Skin epidermis (tissue), 12 donors: ENCODE results near the gene TICRR.

Experiments
- H3K27ac ChIP-seq, 21 experiments: fragments of 200-600 bp; sonication (generic) in 11 of 21; one replicate each; pipeline ENCODE4 v1.5.0; 2020; ENCODE audit warnings: mild to moderate bottlenecking in 3 of 21, inconsistent platforms in 2 of 21, moderate library complexity in 2 of 21
- H3K4me3 ChIP-seq, 7 experiments: fragments of 200-600 bp; sonication (generic) in 2 of 7; one replicate each; pipeline ENCODE4 v1.5.0; 2020; ENCODE audit warnings: inconsistent platforms in 2 of 7, mild to moderate bottlenecking in 2 of 7, moderate library complexity in 1 of 7

TICRR gene

DNA sequence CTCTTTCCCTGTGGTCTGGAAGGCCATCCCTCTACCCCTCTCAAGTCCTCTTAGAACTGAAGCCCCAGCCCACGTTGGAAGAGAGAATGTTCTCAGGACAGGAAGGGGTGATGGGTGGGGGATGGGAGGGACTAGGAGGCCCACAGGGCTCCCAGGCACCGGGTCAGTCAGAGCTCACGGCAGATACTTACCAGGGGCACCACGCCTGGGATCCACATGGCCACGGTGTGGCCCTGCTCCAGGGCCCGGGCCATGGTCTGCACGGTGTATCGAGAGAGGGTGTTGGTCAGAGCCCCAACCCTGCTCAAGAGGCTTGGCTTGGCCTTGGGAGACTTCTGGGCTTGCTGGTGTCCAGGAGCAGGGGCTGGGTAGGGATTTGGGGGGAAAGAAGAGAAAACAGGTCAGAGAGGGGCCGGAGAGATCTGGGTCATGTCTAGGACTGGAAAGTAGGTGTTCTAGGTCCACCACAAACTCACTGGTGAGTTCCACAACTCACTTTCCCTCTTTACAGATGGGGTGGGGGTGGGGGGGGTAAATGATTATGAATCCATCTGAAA, 94.1 kb downstream of the TICRR start:
- H3K27ac ChIP-seq, result no peak overlapping the region
- no peak overlapping the region for H3K4me3 ChIP-seq

DNA sequence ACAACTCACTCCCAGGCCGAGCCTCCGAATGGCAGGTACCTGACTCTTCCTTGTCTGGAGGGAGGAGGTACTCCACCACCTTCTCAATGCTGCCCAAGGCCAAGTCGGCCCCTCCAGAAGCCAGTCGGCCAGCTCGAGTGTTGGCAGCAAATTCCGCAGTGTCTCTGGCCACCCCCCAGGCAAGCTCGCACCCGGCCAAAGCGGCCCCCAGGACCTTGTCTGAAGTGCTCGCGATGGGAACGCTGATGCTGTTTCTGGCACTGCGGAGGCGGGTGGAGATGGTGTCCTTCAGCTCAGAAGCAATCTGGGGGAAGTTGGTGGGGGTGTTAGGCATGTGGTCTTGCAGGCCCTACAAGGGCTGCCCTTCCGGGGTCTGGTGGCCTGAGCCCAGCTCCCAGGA, 94.7 kb downstream of the TICRR start:
- no peak overlapping the region for H3K4me3 ChIP-seq
- H3K27ac ChIP-seq, result no peak overlapping the region

DNA sequence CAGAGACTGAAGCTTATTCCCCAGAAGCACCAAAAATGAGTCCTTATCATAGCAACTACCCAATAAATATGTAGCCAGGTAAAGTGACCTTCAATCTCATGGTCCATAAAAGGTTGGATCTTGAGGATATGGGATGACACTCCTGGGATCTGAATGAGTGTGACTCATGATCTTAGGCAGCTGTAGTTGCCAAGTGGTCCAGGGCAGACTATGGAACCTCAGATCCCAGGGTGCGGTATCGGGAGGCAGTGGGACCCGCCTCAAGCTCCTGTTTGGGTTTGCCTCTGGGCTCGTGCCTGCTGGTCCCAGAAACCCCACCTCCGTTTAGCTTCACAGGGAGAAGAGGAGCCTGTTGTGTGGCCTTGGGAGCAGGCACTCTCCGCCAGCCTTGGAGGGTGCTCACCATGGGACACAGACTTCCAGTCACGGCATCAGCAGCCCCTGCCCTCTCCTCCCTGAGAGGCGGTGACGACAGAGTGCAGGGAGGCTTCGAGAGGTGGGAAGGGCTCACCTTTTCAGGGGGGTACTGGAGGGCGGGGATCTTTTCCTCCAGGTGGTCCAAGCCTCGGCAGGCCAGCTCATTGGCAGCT, 95.8 kb downstream of the TICRR start:
- no peak overlapping the region for H3K27ac ChIP-seq

DNA sequence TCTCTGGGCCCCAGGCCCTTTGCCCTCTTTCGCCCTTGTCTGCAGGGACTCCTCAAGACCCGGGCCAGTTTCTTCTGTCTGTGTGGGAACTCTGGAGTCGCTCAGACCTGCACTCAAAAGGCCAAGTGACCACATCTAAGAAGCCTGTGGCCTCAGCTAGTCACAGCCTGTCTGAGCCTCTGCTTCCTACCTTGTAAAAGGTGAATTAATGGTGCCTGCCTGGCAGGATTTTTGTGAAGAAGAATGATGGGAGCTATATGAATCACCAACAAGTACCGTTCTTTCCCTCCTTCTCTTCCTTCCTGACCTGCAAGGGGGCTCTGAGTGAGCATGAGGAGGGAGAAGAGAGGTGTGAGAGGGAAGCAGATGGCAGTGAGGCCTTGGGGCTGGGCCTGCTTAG, 96.4 kb downstream of the TICRR start:
- Histone ChIP-seq H3K27ac (no peak overlapping the region), H3K4me3 (no peak overlapping the region)

More for the DNA sequence above, 95.8 kb downstream of the TICRR start:
- H3K4me3 ChIP-seq, result no peak overlapping the region

DNA sequence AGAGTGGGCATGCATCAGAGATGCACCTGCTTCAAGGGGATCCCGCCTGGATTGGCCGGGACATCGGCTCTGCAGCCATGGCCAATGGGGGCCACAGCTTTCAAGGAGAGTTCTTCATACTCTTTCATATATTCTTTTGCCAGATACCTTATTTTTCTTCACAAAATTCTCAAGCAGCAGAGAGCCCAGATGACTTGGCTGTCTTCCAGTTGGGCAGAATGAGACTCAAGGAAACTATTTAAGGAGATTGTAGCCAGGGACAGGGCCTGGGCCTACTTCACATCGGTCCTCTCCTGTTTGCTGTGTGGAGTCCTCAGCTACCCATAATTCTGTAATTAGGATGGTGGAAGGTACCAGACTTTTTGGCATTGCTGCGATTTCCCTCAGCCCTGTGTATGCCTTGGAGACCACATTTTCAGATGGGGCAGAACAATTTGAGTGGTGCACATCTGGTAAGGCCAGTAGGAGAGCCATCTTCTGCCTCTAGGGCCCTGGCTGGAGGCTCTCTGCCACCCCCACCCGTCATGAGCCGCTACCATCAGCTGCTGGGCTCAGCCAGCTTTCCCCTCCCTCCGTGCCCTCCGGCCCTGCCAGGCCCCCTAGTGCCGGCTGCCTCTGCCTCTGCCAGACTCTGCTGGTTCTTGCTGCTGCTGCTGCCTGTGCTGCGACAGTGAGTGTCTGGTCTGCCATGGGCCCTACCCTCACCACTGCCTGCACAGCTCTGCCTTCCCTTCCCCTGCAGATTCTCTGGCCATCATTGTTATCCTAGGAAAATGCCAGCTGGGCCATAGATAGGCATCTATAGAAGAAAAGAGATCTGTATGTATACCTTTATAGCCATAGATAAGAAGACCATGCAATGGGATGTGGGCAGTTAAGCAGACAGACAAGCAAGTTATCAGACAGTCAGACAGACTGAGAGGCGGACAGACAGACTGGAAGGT, 97.2 kb downstream of the TICRR start:
- H3K4me3 ChIP-seq, result no peak overlapping the region
- no peak overlapping the region for H3K27ac ChIP-seq

DNA sequence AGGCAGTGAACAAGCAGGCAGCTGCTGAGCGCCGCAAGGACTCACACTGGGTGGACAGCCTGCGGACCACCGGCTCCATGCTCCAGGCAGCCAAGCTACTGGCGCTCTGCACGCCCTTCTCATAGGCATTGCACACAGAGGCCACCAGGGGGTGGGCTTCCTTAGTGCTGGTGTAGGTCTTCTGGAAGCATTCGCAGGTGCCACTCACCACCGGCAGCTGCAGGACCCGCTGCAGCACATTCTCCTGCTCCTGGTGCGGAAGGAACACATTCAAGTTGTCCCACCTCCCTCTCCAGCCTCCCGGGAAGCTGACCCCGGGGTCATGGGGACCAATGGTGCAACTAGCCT, 97.9 kb downstream of the TICRR start:
- Histone ChIP-seq H3K4me3 (no peak overlapping the region), H3K27ac (no peak overlapping the region)

DNA sequence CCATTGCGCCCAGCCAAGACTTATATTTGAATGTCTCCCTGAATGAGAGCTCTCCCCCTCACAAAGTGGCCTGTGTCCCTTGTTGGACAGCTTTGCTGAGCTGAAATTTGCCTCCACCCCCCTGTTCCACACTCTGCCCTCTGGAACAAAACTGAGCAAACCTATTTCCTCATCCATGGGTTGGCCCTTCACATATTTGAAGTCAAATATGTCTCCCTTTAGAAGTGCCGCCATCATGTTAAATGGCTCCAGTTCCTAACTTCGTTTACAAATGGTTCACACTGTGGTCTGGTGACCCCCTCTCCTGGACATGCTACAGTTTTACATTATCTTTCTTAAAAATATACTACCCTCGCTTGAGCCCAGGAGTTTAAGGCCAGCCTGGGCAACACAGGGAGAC, 99.3 kb downstream of the TICRR start:
- no peak overlapping the region for H3K4me3 ChIP-seq
- no peak overlapping the region for H3K27ac ChIP-seq

DNA sequence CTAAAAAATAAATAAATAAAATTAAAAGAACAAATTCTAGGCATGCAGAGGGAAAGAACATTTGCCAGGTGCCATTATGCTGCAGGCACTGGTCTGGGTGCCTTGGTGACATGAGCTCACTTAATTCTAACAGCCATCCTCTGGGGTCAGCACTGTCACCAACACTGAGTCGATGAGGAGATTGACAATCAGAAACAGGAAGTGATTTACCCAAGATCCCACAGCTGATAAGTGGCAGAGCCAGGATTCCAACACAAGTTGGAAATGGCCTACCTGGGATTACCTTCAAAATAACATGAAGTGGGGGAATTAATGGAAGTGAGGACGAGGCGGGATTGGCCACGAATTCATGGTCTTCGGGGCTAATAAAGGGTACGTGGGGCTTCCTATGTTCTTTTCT, 100.3 kb downstream of the TICRR start:
- H3K4me3 ChIP-seq, result no peak overlapping the region
- no peak overlapping the region for H3K27ac ChIP-seq

DNA sequence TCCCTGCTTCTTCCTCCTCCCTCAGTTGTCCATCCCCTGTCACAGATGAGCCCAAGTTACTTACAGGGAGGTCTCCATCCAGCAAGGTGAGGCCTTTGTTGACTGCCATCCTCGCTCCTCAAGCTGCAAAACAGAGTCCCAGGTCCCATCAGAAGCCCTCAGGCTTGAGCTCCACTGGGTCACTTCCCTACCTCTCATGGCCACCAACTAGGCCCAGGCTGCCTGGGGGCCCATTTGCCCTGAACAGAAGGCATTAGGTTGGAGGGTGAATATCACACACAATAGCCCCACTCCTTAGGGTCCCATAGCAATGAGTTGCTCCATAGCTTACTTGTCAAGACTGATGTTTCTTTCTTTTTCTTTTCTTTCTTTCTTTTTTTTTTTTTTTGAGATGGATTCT, 102.1 kb downstream of the TICRR start:
- no peak overlapping the region for H3K27ac ChIP-seq
- no peak overlapping the region for H3K4me3 ChIP-seq
